Measurements from ENCODE around the gene AOAH.

Gene AOAH

DNA sequence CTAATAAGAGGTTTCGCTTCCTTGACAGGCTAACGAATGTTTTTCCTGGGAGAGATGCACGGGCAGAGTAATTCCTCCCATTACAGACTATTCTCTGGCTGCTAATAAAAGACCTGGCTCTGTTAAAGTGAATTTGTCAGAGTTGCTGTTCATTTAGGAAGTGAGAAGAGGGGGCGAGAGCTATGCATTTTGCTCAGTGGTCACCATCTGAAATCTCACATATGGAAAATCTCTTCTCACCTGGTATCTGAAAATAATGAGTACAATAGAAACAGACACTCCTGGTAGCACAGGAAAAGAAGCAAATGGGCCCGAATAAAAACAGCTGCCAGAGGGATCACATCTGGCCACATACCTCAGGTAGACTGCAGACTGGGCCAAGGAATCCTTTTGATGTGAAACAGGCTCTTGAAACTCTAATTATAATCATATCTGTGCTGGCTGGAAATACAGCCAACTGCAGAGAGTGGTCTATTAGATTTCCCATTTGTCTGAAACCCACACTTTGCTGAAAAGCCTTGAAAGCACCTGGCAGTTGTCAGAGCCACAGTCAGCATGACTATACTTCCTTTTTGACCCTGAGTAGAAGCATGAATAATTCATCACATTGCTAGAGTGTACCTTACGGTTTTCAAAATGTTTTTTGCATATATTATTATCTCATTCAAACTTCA, 33.6 kb downstream of the AOAH start:
- DNase-seq, result no peak

DNA sequence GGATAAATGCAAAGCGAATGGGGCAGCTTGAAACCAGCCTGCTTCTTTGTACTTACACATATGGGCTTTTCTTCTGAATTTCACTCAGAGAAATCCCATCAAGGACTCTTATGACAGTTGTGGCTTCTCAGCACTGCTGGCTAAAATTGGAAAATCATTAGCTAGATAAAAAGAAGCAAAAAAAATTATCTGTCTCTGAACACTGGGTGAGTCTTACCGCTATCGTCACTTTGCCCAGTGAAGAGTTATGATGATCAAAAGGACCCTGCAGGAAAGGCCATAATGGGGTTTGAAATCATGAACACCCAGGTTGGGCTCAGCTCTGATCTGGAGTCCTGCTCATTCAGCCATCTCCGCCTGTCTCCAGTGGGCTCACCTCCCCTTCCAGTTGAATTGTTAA, 34.3 kb downstream of the AOAH start:
- no peak for DNase-seq

DNA sequence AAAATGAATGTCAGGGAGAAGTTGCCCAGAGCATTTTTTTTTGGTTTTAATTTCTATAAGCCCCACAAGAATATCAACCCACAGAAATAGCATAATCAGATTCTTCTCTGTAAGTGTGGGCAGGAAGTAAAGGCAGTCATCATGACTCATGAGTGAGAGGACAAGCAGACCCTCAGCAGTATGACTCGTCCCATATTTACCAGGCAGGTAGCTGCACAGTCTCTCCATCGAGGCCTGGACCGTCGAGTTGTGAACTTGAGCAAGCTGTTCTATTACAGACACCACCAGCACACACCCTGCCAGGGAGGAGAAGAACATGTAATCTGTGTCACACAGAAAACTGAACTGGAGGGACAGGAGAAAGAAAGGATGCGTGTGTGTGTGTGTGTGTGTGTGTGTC, 37.8 kb downstream of the AOAH start:
- DNase-seq, result peak; percentile 48

DNA sequence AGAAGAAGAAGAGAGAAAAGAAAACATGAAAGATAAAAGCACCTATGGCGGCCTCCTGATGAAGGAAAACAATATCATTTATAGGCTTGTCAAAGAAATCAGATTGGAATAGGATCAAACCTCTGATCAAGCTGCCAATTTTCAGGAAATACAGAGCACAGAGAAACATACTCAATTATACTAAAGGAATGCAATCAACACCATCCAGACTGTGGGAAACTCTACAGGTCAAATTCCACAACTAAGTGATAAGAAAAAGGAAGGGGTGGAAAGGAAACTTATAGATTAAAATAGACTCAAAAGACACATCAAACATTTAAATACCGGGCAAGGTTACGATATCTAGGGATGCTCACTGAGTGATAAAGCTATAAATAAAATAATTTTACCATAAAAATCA, 39.3 kb downstream of the AOAH start:
- no peak for DNase-seq

DNA sequence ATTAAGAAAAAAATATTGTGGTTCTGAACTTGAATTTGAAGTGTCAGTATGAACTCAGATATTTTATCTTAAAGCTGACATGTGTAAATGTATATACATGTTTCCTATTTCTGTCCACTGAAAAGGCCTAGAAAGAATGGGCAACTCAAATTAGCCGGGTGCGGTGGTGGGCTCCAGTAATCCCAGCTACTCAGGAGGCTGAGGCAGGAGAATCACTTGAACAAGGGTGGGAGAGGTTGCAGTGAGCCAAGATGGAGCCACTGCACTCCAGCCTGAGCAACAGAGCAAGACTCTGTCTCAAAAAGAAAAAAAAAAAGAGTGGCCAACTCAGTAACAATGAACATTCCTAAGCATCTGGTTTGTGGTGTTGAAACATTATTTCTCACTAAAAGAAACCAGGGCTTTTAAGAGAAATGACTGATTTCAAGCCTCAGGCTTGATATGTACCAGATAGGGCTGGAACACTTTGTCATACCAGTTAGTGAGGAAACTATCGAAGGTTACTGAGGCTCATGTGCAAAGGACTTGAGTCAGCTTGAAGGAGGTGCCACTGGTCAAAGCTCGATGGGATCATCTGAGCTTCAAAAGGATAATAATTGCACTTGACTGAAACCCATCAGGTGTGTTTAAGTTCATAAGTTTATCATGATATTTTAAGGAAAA, 40.5 kb downstream of the AOAH start:
- DNase-seq, result peak; percentile 27

DNA sequence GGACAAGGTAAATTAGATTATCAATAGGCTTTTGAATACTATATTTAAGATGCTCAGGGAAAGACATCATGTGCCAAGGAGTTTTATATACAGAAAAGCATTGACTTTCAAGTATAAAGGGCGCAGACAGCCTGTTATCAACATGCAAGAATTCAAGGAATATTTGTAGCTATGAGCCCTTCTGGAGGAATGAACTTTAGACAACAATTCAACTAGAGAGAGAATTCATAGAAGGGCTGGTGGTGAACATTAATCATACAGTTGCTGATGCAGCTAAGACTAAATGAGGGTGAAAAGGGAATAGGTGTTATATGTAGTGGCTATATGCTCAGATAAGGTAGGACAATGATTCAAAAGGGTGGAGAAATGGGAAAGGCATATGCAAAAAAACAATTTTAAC, 41.2 kb downstream of the AOAH start:
- DNase-seq, result no peak

DNA sequence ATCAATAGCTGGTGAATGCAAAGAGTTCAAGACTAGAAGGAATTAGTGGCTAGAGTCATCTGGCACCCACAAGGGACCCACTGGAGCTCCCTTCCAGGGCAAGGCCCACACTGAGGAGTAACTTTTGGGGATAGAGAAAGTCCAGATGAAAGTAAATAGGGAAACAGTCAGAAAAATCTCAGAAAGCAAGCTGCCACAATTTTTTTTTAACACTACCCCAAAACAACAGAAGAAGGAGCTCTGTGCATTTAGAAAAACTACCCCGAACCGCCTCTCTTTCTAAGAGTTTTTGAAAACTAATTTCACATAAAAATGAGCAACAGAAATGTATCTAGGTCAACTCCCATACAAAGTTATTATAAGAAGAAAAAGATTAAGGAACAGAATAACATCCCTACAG, 42.2 kb downstream of the AOAH start:
- DNase-seq, result no peak

DNA sequence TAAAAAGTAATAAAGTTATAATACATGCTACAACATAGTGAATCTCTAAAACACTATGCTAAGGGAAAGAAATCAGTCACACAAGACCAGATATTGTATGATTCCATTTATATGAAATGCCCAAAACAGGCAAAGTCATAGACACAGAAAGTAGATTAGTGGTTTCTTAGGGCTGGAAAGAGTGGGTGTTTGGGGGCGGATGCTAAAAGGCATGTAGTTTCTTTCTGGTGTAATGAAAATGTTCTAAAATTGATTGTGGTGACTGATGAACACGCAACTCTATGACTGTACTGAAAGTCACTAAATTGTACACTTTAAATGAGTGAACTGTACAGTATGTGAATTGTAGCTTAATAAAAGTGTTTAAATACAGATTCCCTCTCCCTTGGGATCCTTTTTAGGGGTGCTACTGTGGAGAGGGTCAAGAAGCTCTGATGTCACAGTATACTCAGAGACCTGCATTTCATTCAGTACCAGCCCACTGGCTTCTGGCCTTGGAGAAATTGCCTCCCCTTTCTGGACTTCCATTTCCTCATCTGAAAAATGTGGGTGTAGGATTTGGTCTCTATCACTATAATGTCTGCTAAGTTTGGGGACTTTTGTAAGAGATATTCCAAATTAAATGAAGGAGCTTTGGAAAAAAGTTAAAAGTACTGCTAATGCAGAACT, 46.4 kb downstream of the AOAH start:
- DNase-seq, result no peak

DNA sequence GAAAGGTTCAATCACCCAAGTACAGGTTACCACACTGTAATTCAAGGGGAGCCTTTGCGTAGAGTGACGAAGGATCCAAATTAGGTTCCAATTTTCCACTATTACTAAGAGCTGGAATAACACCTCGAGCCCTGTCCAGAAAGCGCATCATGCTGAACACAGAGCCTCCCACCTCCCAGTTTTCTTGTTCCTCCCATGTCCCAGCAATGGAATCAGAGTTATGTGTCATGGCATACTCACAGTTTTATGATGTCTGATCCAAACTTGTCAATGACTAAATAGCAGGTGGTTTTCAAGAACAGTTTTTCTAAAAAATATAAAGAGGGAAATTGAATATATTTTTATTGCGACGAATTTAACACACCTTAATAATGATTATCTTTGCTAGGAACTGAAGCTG, 50.6 kb downstream of the AOAH start:
- DNase-seq, result no peak

DNA sequence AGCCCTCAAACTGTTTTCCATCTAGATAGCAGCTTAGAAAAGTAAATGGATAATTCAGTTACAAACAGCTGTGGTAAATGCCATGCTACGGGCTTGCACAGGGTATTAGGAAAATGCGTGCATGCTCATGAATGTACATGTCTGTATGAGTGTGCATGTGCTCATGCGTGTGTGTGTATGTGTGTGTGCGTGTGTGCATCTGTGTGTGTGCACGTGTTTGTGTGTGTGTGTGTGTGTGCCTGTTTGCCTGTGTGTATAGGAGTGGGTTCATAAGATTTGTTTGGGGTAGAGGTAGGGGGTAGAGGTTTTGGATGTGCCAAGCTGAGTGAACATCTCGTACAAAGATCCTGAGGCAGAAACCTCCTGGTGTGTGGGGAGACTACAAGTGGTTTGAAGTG, 52.9 kb downstream of the AOAH start:
- DNase-seq, result no peak

DNA sequence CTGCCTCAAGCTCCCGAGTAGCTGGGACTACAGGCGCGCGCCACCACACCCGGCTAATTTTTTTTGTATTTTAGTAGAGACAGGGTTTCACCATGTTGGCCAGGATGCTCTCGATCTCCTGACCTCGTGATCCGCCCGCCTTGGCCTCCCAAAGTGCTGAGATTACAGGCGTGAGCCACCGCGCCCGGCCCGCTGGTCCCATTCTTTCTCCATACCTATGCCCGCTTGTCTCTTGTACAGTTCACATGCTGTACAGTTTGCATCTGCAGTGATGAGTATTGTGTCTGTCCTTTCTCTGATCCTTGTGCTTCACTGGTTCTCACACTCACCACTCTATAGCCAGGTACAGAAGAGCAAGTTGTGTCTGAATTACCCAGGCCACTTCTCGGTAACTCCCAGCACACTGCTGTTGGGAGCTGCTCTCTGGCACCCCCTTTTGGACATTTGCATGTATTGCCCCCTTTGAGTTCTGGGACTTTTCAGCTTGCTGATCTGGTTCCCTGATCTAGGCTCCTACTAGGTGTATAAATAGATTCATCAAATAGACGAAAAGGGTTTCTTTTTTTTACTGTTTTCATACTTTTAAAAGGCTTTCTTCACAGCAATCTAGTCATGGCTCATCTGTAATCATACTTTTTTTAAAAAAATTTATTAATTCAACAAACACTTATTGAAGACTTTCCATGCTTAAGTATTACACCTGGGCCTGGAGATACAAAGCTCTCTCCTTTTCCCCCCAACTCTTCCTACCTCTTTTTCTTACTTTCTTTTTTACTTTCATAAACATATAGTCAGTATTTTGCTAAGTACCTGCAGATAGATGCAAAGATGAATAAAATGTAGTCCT, 53.5 kb downstream of the AOAH start:
- DNase-seq, result peak; percentile 60

DNA sequence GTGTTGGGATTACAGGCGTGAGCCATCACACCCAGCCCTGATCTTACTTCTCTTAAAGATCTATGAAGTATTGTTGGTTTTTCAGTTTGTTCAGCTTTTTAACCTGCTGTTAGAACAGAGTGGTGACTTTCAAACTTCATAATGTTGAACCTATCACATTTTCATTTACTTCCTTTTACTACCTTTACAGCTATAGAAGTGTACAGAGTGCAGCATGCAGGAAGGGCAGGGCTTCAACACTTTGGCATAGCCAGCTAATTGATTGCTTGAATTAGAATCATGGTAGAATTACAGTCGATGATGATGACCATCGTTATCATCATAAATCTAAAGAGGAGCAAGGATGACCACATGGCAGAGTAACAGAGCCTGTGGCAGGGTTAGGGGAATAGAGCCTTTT, 55.5 kb downstream of the AOAH start:
- DNase-seq, result no peak

DNA sequence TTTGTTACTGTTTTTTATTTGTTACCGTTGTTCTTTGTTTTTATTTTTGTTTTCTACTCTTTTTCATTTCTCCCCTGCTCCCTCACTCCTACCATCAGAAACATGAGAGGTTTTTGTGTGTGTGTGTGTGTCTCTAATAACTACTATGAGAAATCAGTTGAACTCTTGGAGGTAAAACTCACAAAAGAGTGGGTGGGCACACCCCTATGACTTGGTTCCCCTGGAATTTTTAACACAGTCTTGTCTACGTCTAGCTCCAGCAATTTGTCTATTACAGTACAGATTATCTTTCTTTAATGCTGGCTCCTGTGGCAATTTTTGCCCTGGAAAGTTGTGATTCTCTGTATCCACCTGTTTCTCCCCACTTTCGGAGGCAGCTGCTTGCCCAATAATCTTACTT, 56.2 kb downstream of the AOAH start:
- no peak for DNase-seq

DNA sequence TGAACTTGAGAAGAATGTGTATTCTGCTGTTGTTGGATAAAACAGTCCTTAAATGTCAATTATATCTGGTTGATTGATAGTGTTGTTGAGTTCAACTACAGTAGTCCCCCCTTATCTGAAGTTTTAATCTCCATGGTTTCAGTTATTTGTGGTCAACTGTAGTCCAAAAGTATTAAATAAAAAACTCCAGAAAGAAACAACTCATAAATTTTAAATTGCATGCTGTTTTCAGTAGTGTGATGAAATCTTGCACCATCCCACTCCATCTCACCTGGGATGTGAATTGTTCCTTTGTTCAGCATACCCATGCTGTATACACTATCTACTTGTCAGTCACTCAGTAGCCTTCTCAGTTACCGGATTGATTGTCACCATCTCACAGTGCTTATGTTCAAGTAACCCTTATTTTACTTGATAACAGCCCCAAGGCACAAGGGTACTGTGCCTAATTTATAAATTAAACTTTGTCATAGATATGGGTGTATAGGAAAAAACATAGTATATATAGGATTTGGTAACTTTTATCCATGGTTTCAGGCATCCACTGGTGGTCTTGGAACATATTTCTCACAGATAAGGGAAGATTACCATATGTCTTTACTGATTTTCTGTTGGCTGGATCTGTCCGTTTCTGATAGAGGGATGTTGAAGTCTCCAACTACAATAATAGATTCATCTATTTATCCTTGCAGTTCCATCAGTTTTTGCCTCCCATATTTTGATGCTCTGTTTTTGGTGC, 57.1 kb downstream of the AOAH start:
- DNase-seq, result peak; percentile 59

DNA sequence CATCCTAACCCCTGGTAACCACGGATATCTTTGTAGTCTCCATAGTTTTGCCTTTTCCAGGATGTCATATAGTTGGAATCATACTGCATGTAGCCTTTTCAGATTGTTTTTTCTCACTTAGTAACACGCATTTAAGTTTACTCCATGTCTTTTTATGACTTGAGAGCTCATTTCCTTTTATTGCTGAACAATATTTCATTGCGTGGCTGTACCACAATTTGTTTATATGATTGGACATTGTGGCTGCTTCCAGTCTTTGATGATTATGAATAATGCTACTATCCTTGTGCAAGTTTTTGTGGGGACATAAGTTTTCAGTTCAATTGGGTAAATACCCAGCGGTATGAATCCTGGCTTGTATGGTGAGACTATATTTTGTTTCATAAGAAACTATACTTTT, 60.8 kb downstream of the AOAH start:
- no peak for DNase-seq

DNA sequence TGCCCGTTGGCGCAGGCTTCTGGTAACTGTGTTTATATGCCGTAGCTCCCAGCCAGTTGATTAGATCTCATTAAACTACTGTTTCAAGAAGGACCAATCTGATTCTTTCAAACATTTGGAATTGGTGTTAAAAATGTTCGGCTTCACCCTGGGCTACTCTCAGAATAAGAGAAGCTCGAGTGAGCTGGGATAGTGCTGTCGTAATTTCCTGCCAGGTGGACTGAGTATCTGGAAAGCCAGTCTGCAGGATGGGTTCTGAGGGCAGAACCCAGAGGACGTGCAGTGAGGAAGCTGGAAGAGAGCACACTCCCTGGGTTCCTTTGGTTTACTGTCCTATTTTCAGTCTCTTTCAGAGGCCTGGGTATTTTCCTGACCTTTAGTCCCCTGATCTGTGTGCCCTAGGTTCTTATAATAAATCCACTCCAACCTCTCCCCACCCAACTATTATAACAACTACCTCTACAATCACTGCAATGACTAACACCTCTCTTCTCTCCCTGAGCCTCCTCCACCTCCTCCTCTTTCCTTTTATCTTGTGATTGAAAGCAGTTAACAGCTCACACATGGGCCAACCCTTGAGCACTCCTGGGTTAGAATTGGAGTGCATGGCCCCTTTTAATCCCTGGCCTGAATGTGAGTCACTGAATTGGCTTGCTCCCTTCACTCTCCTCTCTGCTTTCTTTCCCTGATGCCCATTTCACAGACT, 63.0 kb downstream of the AOAH start:
- DNase-seq, result peak; percentile 52

DNA sequence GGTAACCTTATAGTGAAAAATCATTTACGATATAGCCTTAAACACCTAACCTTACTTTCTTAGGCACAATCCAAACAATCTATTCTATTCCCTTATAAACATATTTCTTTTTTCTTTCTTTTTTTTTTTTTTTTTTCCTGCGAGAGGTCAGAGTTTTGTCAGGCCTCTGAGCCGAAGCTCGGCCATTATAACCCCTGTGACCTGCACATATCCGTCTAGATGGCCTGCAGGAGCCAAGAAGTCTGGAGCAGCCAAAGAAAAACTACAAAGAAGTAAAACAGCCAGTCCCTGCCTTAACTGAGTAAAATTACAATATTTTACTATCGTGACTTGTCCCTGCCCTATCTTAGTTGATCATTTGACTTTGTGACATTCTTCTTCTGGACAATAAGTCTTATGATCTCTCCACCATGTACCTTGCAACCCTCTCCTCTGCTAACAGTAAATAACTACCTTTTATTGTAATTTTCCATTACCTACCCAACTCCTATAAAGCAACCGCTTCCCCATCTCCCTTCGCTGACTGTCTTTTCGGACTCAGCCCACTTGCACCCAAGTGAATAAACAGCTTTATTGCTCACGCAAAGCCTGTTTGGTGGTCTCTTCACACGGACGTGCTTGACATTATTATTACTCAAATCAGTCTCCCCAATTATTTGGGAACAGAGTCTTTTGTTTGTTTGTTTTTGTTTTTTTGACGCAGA, 64.5 kb downstream of the AOAH start:
- DNase-seq, result no peak

DNA sequence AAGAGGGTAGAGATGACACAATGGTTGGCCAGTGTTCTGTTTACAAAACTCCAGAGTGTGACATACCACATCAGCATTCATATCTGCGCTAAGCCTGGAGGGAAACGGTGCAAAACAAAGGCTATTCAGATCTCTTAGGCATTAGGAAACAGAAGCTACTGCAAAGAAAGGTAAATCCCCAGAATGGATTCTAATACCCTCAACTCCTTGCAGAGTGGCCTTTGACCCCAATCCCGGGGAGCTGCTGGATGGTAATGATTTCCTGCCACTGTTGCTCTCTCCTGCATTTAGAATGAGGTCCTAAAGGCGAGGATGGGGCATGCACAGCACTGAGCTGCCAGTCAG, 65.2 kb downstream of the AOAH start:
- no peak for DNase-seq

DNA sequence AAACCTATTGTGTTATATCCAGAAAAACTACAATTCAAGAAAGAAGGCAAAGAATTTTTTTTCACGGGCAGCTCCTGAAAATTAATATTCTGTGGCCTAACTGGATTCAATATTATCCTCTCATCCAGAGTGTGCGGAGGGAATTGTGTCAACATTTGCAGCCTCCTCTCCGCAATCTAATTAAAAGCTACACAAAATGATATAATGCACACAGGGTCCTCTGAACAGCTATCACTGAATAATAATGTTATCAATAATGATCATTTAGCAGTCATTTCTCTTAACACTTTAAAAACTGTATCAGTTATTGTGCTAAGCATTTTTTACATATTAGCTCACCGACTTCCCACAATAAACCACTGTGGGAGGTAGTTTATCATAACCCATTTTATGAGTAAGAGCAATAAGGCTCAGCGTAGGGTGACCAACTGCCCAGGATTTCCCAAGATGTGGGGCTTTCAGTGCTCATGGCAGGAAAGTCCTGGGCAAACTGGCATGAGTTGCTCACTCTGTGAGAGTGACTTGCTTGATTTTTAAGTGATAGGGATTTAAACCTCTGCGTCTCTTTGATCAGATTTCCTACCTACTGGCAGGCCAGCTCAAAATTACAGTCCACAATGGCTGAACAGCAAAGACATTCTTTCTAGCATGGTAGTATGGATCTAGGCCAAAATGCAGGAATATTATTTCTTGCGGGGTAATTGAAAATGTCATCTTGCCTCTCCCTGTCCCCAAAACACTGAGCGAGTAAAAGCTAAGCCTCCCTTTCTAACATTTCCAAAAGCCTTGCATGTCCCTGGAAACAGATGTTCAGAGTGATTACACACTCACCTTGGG, 65.7 kb downstream of the AOAH start:
- DNase-seq, result peak; percentile 86

DNA sequence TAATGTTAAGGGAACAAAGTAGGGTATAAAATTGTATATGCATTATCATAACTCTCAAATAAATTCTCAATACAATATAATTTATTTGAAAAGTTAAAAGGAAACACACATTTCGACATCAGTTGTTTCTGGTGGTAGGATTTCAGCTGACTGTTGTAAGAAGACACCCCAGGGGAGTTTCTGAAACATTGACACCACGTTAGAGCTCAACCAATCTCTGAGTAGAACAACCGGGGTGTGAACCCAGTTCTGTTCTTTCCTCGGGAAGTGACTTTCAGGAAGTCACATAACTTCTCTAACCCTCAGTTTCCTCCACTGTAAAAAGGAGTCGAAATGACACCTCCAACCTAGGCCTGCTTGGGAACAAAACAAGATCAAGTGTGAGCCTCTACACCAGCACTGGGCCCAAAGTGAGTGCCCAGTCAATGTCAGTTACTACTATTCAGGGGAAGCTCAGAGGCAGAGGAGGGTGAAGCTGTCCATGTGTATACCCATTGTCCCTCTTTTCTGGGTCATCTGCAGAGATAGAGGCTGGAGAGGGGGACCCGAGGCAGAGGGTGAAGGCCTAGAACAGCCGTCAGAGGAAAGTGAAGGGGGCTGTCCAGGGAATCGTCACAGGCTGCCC, 67.1 kb downstream of the AOAH start:
- no peak for DNase-seq

All from fibroblast of upper back skin (primary cell).